Muscle of arm (tissue), 12 donors: ENCODE data around the gene BTBD9. TPM values are rescaled to one million over a fixed set of nuclear protein-coding genes. Genes with fewer than 3 reads are reported as not detected.

ENCODE experiments used
- polyA plus RNA-seq, 12 donors: library from polyadenylated mRNA; unstranded; fragments of 120-200 nt; gene quantifications; one replicate each; pipeline ENCODE4 v1.2.1, GENCODE V29; 2013; ENCODE audit not compliant: insufficient read length in 12 of 12

The BTBD9 gene
- polyA plus RNA-seq, 12 donors, result 7.6 to 9.8 (median 8.5) TPM; not detected in 1

Other genes starting within 250 kb of the BTBD9 start
- 100 to 1,000 TPM in 11 of 12 donors, not detected in 1; 102 to 159 (median 134) TPM for gene GLO1, start 63.2 kb upstream of the BTBD9 start, polyA plus RNA-seq
- 1 to 10 TPM in 7 of 12 donors, under 1 TPM in 3, not detected in 2; 0.37 to 7.6 (median 3.6) TPM for gene DNAH8, start 75.4 kb upstream of the BTBD9 start, polyA plus RNA-seq